T1000 (cell line): ENCODE measurements around the gene GIPC3.

Experiments used
- DNase-seq: peaks from one replicate; lab custom pipeline; 2025; ENCODE audit warnings: mixed read lengths; lab: John Stamatoyannopoulos, UW

The GIPC3 gene, protein sequence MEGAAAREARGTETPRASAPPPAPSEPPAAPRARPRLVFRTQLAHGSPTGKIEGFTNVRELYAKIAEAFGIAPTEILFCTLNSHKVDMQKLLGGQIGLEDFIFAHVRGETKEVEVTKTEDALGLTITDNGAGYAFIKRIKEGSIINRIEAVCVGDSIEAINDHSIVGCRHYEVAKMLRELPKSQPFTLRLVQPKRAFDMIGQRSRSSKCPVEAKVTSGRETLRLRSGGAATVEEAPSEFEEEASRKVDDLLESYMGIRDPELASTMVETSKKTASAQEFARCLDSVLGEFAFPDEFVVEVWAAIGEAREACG

DNA sequence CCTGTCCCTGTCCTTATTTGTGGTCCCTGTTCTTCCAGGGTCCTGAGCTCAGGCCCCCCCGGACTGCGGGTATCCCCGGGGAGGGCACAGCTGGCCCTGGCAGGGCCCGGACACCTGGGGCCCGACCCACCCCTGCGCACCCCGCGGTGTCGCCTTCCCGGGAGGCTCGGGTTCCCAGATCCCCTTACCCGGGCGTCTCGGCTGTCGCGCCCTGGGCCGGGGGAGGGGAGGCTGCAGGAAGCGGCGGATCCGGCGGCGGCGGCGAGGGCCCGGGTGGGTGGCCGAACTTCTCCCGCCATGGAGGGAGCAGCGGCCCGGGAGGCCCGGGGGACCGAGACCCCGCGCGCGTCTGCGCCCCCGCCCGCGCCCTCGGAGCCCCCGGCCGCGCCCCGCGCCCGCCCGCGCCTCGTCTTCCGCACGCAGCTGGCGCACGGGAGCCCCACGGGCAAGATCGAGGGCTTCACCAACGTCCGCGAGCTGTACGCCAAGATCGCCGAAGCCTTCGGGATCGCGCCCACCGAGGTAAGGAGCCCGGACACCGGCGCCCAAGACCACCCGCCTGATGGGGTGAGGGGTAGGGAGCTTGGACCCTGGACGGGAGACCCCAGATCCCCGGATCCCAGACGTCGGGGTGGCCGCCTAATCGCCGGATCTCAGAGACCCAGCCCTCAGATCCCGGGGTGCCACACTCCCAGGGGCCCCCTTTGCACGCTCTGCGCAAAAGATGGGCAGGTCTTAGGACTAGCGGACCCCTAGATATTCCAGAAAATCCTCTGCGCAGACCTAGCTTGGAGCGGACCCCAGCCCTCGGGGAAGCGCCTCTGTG is at the start of gene GIPC3:
Gene GIPC3 (plus strand): TSS at position 178 of the 826 bp plus-strand sequence. CDS start 120 bp downstream, at position 298.
- no peak for DNase-seq

DNA sequence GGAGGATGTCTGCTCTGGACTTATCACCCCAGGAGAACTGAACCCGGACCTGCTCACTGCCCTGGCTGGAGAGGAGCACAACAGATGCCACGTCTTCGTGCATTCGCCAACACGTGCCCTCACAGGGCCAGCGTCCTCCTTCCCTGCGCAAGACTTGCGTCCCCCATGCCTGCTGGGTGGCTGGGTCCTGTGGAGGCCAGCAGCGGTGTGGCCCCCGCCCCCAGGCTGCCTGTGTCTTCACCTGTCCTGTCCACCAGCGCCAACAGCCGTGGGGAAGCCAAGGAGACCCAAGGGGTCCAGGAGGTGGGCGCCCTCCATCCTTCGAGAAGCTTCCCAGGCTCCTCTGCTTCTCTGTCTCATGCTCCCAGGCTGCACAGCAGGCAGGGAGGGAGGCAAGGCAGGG is 49.7 kb upstream of the GIPC3 start:
- DNase-seq, result no peak

DNA sequence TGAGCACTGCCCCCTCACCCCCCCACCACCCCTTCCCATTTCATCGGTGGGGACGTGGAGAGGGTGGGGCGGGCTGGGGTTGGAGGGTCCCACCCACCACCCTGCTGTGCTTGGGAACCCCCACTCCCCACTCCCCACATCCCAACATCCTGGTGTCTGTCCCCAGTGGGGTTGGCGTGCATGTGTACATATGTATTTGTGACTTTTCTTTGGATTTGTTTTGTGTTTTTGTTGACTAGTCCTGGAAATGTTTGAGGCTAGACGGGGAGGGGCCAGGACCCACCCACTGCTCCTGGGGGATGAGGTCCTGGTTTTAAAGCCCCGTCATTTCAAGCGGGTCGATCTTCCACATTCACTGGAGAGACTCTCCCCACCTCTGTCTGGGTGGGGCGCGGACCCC is 49.3 kb upstream of the GIPC3 start:
- no peak for DNase-seq

DNA sequence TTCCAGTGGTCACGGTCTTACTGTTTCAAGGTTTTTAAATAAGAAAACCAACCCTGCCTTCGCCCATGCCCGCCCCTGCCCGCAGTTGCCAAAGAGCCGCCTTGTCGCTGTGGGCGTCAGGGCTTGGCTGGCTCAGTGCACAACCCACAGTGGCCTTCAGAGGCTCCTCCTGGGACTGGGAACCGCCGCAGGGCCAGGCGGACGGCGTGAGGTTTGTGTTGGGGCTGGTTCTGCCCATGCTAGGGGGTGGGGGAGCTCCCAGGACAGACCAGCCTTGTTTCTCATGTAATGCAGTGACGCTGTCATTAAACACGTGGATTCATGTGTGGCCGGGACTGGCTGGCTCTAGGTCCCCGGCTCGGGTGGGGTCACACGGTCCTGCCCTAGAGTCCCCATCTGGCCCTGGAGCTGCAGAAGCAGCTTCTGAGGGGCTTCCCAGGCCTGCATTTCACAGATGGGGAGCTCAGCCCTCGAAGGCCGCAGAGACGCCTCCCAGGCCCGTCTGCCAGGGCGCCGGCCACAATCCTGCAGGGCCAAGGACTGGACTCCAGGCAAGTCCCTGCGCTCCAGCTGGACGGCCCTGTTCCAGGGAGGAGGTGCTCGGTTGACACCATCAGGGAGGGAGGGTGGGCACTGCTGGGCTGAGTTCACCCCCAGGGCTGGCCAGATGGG is 48.7 kb upstream of the GIPC3 start:
- DNase-seq, result no peak

DNA sequence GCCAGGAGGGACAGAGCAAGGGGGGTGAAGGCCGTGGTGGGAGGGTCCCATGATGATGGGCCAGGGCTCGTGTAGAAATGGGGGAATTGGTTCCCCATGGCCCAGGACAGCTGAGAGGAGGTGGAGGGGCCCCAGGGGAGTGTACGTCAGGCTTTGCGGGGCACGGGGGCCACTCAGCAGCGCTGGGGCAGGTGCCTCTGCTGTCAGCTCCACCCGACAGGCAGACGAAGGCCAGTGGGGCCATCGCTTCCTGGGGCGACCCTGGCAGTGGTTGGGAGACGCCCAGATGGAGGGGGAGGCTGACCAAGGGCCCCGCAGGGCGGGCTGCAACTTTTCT is 48.2 kb upstream of the GIPC3 start:
- DNase-seq, result no peak

DNA sequence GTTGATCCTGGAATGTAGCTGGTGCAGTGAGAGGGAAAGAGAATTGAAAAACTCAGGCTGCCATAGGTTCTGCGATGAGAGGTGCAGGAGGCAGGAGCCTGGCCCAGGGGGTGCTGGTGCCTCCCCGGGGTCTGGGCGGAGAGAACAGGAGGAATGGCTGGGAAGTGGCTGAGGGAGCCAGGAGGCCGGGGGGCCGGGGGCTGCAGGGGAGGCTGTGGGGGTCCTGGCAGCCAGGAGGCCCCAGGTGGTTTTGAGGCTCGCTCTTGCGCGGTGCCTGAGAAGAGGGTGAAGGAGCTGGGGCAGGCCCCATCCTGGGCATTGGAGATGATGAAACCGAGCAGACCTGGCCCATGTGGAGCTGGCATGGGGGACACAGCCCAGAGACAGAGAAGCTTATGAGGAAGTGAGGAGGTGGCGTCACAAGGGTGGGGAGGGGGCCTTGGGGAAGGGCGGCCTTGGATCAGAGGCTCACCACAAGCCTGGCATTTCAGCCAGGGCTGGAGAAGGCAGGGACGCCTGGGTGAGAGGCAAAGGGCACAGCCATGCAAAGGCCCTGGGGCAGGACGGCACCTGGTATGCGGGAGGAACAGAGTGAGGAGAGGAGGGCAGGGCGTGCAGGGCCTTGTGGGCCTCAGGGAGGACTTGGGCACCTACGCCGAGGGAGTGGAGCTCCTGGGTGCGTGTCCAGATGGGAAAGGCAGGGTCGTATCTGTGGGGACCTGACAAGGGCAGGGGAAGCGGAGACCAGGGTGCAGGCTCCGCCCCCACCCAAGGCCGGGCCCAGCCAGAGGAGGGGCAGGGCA is 47.6 kb upstream of the GIPC3 start:
- DNase-seq, result no peak

DNA sequence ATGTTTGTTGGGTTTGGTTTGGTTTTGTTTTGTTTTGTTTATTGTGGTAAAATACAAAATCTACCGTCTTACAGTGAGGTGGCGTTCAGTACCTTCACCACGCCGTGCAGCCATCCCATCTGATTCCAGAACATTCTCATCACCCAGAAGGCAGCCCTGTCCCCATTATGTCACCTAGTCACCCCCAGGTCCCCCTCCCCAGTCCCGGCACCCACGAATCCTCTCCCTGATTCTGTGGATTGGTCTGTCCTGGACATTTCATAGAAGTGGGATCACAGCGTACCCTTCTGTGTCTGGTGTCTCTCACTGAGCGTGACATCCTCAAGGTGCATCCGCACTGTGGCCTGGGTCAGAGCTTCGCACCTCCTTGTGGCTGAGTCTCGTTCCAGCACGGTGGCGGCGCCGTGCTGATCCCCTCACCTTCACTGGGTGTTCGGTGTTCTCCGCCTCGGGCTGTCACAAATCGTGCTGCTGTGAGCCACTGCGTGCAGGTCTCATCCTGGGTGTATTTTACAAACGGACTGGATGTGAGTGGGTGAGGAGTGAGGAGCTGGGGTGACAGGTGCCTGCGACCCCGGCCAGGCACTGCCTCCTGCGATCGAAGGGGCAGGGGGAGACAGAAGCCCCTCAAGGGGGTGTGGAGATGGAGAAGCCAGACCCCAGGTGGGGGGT is 46.9 kb upstream of the GIPC3 start:
- no peak for DNase-seq

DNA sequence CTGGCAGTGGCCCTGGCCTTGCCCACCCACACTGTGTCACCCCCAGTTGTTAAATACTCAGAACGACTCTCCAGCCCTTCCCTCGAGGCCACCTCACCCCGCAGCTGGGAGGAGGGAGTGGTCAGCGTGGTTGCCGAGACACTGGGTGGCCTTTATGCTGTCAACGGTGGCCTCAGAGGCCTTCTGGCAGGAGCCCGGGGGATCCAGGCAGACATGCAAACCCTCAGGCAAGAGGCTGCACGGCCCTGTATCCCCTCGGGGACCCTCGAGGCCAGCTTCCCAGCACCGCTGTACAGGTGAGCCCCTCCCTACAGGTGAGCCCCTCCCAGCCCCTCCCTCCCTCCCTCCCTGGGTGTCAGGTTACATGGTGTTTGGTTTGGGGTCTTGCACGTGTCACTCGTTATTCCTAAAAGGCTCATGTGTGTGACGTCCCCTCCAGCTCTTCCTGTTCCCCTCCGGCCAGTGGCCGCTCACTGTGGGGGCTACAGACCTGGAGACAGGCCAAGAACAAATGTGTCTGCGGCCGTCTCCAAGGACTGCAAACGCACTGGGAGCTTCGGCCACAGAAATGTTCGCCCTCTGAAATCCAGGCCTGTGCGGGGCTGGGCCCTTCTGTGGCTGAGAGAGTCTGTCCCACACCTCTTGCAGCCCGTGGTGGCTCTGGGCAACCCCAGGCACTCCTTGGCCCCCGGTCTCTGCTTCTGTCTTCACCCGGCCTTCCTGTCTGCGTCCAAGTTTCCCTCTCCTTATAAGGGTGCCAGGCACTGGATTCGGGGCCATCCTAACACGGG is 46.1 kb upstream of the GIPC3 start, which contains the start of gene TEKTIP1:
Gene TEKTIP1 (plus strand): TSS at position 210 of the 791 bp plus-strand sequence. CDS start 4 bp downstream, at position 214.
- DNase-seq, result peak; percentile 13

DNA sequence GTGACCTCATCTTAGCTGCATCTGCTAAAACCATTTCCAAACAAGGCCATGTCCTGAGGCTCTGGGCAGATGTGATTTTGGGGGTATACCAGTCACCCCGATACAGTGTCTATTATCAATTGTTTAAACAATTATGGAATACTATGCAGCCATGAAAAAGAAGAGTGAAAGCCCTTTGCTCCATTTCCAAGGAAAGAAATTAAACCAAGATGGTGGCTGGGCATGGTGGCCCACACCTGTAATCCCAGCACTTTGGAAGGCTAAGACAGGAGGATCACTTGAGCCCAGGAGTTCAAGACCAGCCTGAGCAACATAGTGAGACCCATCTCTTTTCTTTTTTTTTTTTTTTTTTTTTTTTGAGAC is 45.5 kb upstream of the GIPC3 start:
- DNase-seq, result no peak

DNA sequence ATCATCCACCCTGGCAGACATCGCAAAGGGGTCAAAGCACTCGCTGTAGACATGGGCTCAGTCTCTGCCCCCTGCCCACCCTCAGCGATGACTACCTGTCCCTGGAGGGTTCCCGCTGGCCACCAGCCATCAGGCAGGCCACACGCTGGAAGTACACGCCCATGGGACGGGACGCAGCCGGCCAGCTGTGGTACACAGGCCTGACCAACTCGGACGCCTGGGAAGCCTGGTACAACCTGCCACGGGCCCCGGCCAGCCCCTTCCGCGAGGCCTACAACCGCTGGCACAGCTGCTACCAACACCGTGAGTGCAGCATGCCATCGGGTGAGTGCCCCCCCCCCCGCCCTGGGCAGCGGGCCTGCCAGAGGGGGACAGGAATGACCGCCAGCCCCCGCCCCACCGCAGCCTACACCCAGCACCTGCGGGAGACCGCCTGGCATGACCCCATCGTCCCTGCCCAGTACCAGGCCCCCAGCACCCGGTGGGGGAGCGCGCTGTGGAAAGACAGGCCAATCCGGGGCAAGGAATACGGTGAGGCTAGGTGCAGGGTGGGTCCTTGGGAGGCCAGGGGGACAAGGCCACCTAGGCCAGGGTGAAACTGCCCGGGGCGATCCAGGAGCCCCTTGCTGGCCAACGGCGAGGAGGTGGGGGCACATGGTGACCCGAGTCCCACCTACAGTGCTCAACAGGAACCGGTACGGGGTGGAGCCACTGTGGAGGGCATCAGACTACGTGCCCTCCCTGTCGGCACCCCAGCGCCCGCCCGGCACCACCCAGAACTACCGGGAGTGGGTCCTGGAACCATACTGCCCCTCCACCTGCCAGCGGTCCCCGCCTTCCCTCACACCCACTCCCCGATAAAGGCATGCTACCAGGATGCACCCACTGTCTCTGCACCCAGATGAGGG is 41.9 kb upstream of the GIPC3 start:
- DNase-seq, result no peak

DNA sequence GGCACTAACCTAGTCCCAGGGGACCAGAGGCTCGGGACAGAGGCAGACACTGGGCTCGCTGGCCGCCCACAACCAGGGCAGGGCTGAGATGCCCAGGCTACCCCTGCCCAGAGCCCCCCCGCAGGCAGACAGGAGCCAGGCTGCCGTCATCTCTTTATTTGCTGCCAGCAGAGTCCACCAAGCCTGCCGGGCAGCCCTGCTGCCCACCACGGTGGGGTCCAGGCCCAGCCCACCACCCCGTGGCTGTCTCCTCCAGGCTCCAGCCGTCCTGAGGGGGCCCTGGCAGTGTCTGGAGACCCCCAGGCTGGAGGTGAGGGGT is 41.3 kb upstream of the GIPC3 start:
- DNase-seq, result no peak

DNA sequence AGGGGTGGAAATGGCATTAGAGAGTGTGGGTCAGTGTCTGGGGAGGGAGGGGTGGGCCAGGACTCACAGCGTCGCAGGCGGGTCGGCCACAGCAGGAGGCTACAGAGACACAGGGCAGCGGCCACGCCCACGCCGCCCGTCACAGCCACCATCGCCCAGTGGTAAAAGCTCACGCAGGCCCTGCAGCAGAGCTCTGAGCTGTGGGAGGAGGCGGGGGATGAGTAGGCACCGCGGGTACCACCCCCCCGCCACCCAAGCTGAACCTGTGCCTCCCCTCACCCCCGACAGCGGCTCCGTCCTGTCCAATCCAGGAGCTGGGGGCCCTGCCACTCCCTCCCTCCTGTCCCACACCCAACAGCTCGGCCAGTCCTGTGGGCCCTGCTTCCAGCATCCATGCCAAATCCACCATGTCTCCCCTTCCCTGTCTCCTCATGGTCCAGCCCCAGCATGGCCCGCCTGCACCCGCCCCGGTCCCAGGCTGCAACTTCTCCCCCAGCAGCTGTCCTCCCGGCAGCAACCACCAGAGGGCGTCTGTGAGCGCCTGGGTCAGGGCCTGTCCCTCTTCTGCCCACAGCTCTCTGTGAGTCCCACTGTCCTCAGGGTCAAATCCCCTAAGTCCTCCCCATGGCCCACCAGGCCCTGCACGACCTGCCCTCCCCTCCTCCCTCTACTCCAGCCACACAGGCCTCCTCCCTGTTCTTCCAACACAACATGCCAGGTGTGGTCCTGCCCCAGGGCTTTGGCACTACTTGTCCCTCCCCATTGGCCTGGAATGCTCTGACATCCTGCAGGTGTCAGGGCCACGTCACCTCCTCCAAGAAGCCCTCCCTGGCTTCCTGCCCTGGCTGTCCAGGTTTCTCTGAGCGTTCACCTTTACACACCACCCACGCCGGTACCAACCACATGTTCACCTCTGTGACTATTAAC is 40.3 kb upstream of the GIPC3 start:
- DNase-seq, result peak; percentile 58

DNA sequence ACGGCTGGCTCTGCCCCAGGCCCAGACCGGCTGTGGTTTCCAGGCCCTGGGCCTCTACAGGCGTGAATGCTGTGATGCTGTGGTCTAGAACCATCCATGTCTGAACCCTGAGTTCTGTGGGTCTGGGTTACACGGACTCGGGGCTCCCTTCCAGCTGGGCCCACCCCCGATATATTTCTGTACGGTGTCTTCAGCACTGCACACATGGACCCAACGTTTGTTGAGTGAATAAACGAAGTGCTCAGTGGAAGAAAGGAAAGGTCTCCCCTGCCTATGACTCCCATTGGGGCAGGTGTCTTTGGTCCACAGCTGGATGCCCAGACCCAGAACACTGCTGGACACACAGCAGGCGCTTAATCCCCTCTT is 39.6 kb upstream of the GIPC3 start:
- no peak for DNase-seq

DNA sequence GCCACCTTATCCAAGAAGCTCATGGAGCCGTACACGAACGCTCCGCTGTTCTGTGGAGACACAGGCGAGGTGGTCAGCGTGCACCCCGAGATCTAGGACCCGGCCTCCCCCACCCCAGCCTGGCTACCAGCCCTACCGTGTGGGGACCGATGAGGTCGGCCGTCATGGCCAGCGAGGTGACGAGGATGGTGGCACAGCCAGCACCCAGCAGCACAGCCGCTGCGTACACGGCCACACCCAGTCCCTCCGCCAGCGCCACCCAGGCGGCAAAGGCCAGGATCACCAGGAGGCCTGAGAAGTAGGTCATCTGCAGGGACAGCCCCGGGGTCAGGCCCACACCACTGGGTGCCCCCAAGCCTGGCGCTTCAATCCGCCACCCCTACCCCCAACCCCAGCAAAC is 39.2 kb upstream of the GIPC3 start:
- no peak for DNase-seq

DNA sequence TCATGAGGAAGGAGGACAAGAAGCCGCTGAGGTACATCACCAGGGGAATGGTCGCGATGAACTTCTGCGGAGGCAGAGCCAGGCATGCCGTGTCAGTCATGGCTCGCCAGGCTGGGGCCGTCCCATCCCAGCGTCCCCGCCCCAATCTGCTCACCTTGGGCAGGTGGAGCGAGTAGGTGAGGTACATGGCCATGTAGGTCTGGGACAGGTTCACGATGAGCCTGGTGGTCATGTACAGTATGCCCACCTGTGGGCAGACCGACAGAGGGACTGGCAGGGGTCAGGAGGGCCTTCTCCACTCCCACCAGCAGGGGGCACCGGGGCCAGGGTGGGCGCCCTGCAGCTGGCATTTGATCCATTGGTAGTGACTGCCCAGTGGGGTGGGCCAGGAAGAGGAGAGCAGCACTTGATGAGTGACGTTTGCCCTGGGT is 38.0 kb upstream of the GIPC3 start:
- no peak for DNase-seq

DNA sequence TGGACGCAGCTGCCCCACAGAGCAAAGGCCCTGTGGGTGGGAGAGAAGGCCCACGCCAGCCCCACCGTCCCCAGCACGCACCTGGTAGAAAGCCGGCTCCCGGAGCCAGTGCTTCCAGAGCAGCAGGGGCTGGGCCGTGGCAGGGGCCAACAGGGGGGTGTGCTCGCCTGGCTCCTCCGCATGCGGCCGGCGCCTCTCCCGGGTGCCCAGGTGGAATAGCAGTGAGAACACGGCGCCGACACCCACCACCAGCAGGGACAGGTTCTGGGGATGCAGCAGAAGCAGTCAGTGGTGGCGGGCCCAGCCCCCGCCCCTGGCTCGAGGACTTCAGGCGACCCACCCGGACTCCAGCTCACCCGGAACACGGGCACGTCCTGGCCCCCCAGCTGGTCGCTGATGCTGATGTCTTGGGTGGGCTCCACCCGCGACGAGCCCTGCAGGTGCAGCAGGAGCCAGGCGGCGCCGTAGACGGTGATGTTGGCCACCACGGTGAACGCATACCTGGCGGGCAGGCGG is 37.5 kb upstream of the GIPC3 start:
- DNase-seq, result no peak

DNA sequence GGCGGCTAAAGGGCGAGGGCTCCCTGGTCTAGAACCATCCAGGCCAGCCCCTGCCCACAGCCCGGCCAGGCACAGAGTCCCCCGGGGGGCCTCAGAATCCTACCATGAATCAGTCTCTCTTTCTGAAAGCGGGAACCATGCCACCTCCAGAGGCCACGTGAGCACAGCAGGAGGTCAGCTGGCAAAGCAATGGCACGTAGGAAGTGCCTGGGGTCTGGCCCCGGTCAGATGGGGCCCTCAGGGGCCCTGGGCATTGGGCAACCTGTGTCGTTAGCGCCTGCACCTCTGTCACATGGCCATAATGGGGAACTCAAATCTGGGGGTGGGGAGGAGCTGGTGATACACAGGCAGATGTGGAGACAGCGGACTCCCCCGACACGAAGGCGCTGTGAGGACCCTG is 36.7 kb upstream of the GIPC3 start:
- DNase-seq, result peak; percentile 18

DNA sequence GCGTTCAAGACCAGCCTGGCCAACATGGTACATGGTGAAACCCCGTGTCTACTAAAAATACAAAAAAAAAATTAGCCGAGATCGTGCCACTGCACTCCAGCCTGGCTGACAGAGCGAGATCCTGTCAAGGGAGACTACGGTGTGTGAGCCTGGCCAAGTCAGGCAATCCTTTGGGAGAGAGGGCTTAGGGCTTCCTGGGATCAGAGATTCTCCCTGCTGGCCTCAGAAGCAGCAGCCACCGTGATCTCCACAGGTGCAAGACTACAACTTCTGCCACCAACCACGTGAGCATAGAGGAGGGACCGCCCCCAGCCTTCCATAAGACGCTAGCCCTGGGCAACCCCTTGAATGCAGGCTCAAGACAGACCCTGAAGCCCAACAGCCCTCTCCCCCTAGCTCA is 35.5 kb upstream of the GIPC3 start:
- no peak for DNase-seq
